B cell (primary cell): ENCODE measurements around the gene EEF1B2. TPM values are rescaled to one million over a fixed set of nuclear protein-coding genes. Genes with fewer than 3 reads are reported as not detected.

Experiments used
- ATAC-seq: fragments of 200-7000 bp; cut with Tn5 transposase; one replicate; pipeline ENCODE4 v1.10.0; 2021; ENCODE audit warnings: low read depth, mild to moderate bottlenecking, moderate number of reproducible peaks, moderate library complexity
- CTCF ChIA-PET: fragments of 350-600 bp; sonication (Branson Sonifier 250); formaldehyde crosslinking; loops from one replicate; lab custom pipeline; 2021; ENCODE audit warnings: antibody characterized with exemption, inconsistent platforms; lab: Charles Lee
- POLR2A ChIA-PET: fragments of 350-600 bp; sonication (Branson Sonifier 250); formaldehyde crosslinking; loops from one replicate; lab custom pipeline; 2021; ENCODE audit warnings: antibody characterized with exemption; lab: Charles Lee
- DNase-seq: peaks from one replicate; pipeline ENCODE4 v3.0.0; 2013
- H2AFZ ChIP-seq: 2 replicates; pipeline ENCODE4 v1.6.1; 2012; ENCODE audit warnings: mild to moderate bottlenecking, low read depth, low read length; ENCODE audit not compliant: insufficient read depth, poor library complexity, severe bottlenecking
- H3K27ac ChIP-seq, 2 donors: 1 replicate in 1 of 2; 2 replicates in 1 of 2; pipeline ENCODE4 v1.5.1; 2012 to 2013; ENCODE audit warnings: low read length in 2 of 2, mild to moderate bottlenecking in 2 of 2, moderate library complexity in 1 of 2
- H3K27me3 ChIP-seq, 4 experiments: fragments of 200-600 bp in 1 of 4; sonication (generic) in 1 of 4; replicated peaks in 1 of 4; 1 replicate in 2 of 4; 2 replicates in 2 of 4; pipeline versions ENCODE4 v1.6.1 to v1.7.0; 2013 to 2016; ENCODE audit warnings: low read length in 3 of 4, mild to moderate bottlenecking in 2 of 4, mixed read lengths in 1 of 4, moderate library complexity in 1 of 4; ENCODE audit not compliant: insufficient read depth in 4 of 4, control insufficient read depth in 3 of 4; ENCODE audit errors: control extremely low read depth in 1 of 4
- H3K36me3 ChIP-seq, 2 experiments: replicated peaks in 1 of 2; 1 replicate in 1 of 2; 2 replicates in 1 of 2; pipeline versions ENCODE4 v1.6.1 to v1.7.1; 2013; ENCODE audit warnings: low read length in 1 of 2; ENCODE audit not compliant: insufficient read depth in 2 of 2, control insufficient read depth in 1 of 2; ENCODE audit errors: control extremely low read depth in 1 of 2, extremely low read depth in 1 of 2
- H3K4me1 ChIP-seq, 2 donors: fragments of 200-600 bp in 1 of 2; sonication (generic) in 1 of 2; 1 replicate in 1 of 2; 2 replicates in 1 of 2; pipeline versions ENCODE4 v1.5.1 to v1.6.1; 2013 to 2017; ENCODE audit warnings: low read length in 2 of 2; ENCODE audit not compliant: control insufficient read depth in 2 of 2, insufficient read depth in 2 of 2
- H3K4me2 ChIP-seq: replicated peaks from 2 replicates; pipeline ENCODE3; 2012; ENCODE audit warnings: mild to moderate bottlenecking, low read depth, low read length; ENCODE audit not compliant: poor library complexity, severe bottlenecking
- H3K4me3 ChIP-seq, 5 experiments: fragments of 200-600 bp in 1 of 5; sonication (generic) in 1 of 5; 1 replicate in 3 of 5; 2 replicates in 2 of 5; pipeline versions ENCODE4 v1.5.1 to v1.7.0; 2011 to 2016; ENCODE audit warnings: low read length in 4 of 5, mild to moderate bottlenecking in 4 of 5, low read depth in 2 of 5, control low read depth in 1 of 5, moderate library complexity in 1 of 5; ENCODE audit not compliant: insufficient read depth in 1 of 5; ENCODE audit errors: control extremely low read depth in 1 of 5, extremely low read depth in 1 of 5
- H3K79me2 ChIP-seq: fragments of 200-600 bp; sonication (generic); one replicate; pipeline ENCODE4 v1.6.0; 2016; ENCODE audit warnings: low read length; ENCODE audit not compliant: control insufficient read depth, insufficient read depth
- H3K9ac ChIP-seq: fragments of 200-600 bp; sonication (generic); 2 replicates; pipeline ENCODE4 v1.6.1; 2017; ENCODE audit warnings: mild to moderate bottlenecking, low read length, moderate library complexity
- H3K9me3 ChIP-seq, 3 donors: one replicate each; pipeline versions ENCODE4 v1.6.1 to v1.7.1; 2013; ENCODE audit warnings: low read length in 2 of 3; ENCODE audit not compliant: control insufficient read depth in 2 of 3, insufficient read depth in 1 of 3; ENCODE audit errors: control extremely low read depth in 1 of 3
- H4K20me1 ChIP-seq: 2 replicates; pipeline ENCODE4 v1.6.0; 2012; ENCODE audit warnings: mild to moderate bottlenecking, low read length; ENCODE audit not compliant: insufficient read depth, control insufficient read depth, poor library complexity, severe bottlenecking
- H3K27ac Mint-ChIP-seq: one replicate; pipeline ENCODE4 v1.8.0; 2021; ENCODE audit warnings: mixed read lengths
- H3K27me3 Mint-ChIP-seq: one replicate; pipeline ENCODE4 v1.8.0; 2021; ENCODE audit warnings: mixed read lengths
- H3K4me1 Mint-ChIP-seq: one replicate; pipeline ENCODE4 v1.8.0; 2021; ENCODE audit warnings: mixed read lengths
- H3K4me3 Mint-ChIP-seq: one replicate; pipeline ENCODE4 v1.8.0; 2021; ENCODE audit warnings: mixed read lengths
- H3K9me3 Mint-ChIP-seq: one replicate; pipeline ENCODE4 v1.8.0; 2022; ENCODE audit warnings: mixed read lengths; ENCODE audit not compliant: insufficient read depth
- EZH2 ChIP-seq: IDR thresholded peaks from 2 replicates; pipeline ENCODE4 v1.6.1; 2012; ENCODE audit warnings: borderline replicate concordance, low read depth, mild to moderate bottlenecking, moderate library complexity, low read length; ENCODE audit not compliant: insufficient read depth, poor library complexity, severe bottlenecking
- WGBS: methylation state at CpG from one replicate; pipeline ENCODE4 v1.1.5; 2013; ENCODE audit warnings: missing lambda C conversion rate; ENCODE audit not compliant: insufficient coverage; 5-methylcytosine and 5-hydroxymethylcytosine counted together
- intact Hi-C: fragments of 100-400 bp; cut with micrococcal nuclease; formaldehyde crosslinking; loops from one replicate; pipeline ENCODE4 v1.10.0; 2022
- polyA plus RNA-seq: library from polyadenylated mRNA; depleted of rRNA; stranded (reverse); fragments of >200 nt; gene quantifications from 2 replicates; pipeline ENCODE4 v1.2.3, GENCODE V29; 2012
- total RNA-seq, 2 donors: library from RNA; stranded (reverse); fragments of 120-200 nt in 1 of 2; gene quantifications; 1 replicate in 1 of 2; 2 replicates in 1 of 2; pipeline versions ENCODE4 v1.2.3 to v1.2.4, GENCODE V29; 2013 to 2022
- TF ChIP-seq, protein P1 (sequence below): fragments of 200-600 bp; IDR thresholded peaks from one replicate; pipeline ENCODE4 v1.8.0; 2022; ENCODE audit warnings: antibody characterized with exemption, mild to moderate bottlenecking

EEF1B2 gene
- total and polyA plus RNA-seq, 2 donors (not counting 1 experiment from before 2014, with no cell fraction given), result 815 to 862 TPM

DNA sequence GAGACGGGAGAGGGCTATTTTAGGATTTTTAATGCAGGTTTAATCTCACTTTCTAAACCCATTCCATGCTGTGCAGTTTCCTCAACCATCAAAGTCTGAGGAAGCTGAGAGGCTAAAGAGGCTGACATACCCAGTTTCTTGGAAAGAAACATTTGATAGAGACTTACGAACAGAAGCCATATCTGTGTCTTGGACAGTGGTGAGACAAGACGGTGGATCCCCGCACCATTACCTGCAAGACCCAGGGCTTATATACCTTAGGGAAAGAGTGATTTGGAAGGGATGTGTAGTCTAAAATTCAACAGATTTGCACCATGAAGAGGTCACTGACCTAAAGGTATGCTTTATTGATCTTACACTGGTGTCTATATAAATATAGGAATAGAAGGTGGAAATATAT is 13.5 kb downstream of the EEF1B2 start:
- H4K20me1 ChIP-seq, result no peaks in the 10 kb centered on the region
- H3K79me2 ChIP-seq, result no peaks in the 10 kb centered on the region
- TF ChIP-seq EZH2, result no peak
- 100% methylated on average over 1 of the region's 4 CpGs for WGBS
- H2AFZ ChIP-seq, result no peak overlapping the region
- ChIA-PET POLR2A (no interaction called here), CTCF (no interaction called here)
- H3K4me3 ChIP-seq, result no peak overlapping the region
- Mint-ChIP-seq H3K27ac (no peak overlapping the region), H3K9me3 (no peaks in the 10 kb centered on the region), H3K27me3 (no peaks in the 10 kb centered on the region), H3K4me3 (no peak overlapping the region), H3K4me1 (no peaks in the 10 kb centered on the region)
- H3K4me2 ChIP-seq, result no peak overlapping the region
- DNase-seq, result no peak
- H3K9me3 ChIP-seq, result no peaks in the 10 kb centered on the region
- no peaks in the 10 kb centered on the region for H3K27me3 ChIP-seq
- no peaks in the 10 kb centered on the region for H3K4me1 ChIP-seq
- H3K36me3 ChIP-seq, result no peaks in the 10 kb centered on the region
- no peak overlapping the region for H3K27ac ChIP-seq
- intact Hi-C loops, result no loop called here
- no peak for ATAC-seq
- no peak overlapping the region for H3K9ac ChIP-seq

DNA sequence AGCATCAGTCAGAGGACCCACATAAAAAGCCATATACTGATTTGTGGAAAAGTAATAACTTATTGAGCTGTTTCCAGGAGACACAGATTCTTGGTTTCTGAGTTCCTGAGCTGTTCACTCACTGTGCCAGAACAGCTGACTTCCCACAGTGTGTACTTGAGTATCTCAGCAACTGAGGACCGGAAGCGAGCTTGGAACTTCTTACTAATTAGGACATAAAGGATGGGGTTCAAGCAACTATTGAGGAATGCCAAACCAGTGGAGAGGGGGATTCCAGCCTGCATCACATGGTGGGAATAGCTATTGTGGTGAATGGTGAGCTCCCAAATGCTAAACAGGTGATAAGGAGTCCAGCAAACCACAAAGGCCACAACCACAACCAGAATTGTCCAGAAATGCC is 16.4 kb downstream of the EEF1B2 start:
- peaks cover 0 to under 1% (median 0%) of the 10 kb centered on the region in 4 experiments for H3K27me3 ChIP-seq
- no peak overlapping the region for H3K9ac ChIP-seq
- no peaks in the 10 kb centered on the region for H3K4me1 ChIP-seq
- TF ChIP-seq, protein P1, sequence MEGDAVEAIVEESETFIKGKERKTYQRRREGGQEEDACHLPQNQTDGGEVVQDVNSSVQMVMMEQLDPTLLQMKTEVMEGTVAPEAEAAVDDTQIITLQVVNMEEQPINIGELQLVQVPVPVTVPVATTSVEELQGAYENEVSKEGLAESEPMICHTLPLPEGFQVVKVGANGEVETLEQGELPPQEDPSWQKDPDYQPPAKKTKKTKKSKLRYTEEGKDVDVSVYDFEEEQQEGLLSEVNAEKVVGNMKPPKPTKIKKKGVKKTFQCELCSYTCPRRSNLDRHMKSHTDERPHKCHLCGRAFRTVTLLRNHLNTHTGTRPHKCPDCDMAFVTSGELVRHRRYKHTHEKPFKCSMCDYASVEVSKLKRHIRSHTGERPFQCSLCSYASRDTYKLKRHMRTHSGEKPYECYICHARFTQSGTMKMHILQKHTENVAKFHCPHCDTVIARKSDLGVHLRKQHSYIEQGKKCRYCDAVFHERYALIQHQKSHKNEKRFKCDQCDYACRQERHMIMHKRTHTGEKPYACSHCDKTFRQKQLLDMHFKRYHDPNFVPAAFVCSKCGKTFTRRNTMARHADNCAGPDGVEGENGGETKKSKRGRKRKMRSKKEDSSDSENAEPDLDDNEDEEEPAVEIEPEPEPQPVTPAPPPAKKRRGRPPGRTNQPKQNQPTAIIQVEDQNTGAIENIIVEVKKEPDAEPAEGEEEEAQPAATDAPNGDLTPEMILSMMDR, result no peak
- TF ChIP-seq EZH2, result no peak
- H3K4me1 Mint-ChIP-seq, result no peaks in the 10 kb centered on the region
- ChIA-PET CTCF (no interaction called here), POLR2A (no interaction called here)
- H3K27ac ChIP-seq, result no peak overlapping the region
- H3K36me3 ChIP-seq, result no peaks in the 10 kb centered on the region
- no peak overlapping the region for H3K27ac Mint-ChIP-seq
- H2AFZ ChIP-seq, result no peak overlapping the region
- no CpG with 5 or more reads among the region's 2 CpGs for WGBS
- no peaks in the 10 kb centered on the region for H3K9me3 ChIP-seq
- DNase-seq, result no peak
- intact Hi-C loops, result no loop called here
- no peaks in the 10 kb centered on the region for H3K9me3 Mint-ChIP-seq
- ATAC-seq, result no peak
- H4K20me1 ChIP-seq, result no peaks in the 10 kb centered on the region
- no peak overlapping the region for H3K4me3 Mint-ChIP-seq
- no peaks in the 10 kb centered on the region for H3K79me2 ChIP-seq
- no peak overlapping the region for H3K4me2 ChIP-seq
- H3K27me3 Mint-ChIP-seq, result no peaks in the 10 kb centered on the region
- no peak overlapping the region for H3K4me3 ChIP-seq
